K562 (cell line): Measurements from ENCODE around the gene APLP1. TPM values are rescaled to one million over a fixed set of nuclear protein-coding genes. Genes with fewer than 3 reads are reported as not detected.

Experiments used
- CREB1 ChIP-seq, 2 experiments: sonication (generic) in 1 of 2; formaldehyde crosslinking in 1 of 2; IDR thresholded peaks; 2 replicates each; pipeline versions ENCODE4 v1.6.1 to v1.8.0; 2012 to 2022; ENCODE audit warnings: inconsistent platforms in 1 of 2, mild to moderate bottlenecking in 1 of 2, missing genetic modification reagents in 1 of 2, moderate library complexity in 1 of 2
- CTBP1 ChIP-seq: fragments of 450-650 bp; IDR thresholded peaks from 2 replicates; pipeline ENCODE4 v1.6.1; 2016; ENCODE audit warnings: borderline replicate concordance
- E2F4 ChIP-seq: sonication (generic); formaldehyde crosslinking; IDR thresholded peaks from 2 replicates; pipeline ENCODE4 v1.8.0; 2022; ENCODE audit warnings: mild to moderate bottlenecking, low read depth, missing genetic modification reagents
- FOXK1 ChIP-seq: sonication (generic); formaldehyde crosslinking; IDR thresholded peaks from 2 replicates; pipeline ENCODE4 v1.8.0; 2022; ENCODE audit warnings: missing genetic modification reagents, mild to moderate bottlenecking, borderline replicate concordance
- HOMEZ ChIP-seq: fragments of 250-450 bp; sonication (Bioruptor Pico); IDR thresholded peaks from 2 replicates; pipeline ENCODE4 v1.4.0; 2020; ENCODE audit warnings: mild to moderate bottlenecking, moderate library complexity
- NCOA6 ChIP-seq: fragments of 450-650 bp; IDR thresholded peaks from 2 replicates; pipeline ENCODE4 v1.6.1; 2017; ENCODE audit warnings: mild to moderate bottlenecking
- PML ChIP-seq: IDR thresholded peaks from 2 replicates; pipeline ENCODE4 v1.6.1; 2012; ENCODE audit warnings: low read length, inconsistent platforms
- SIN3B ChIP-seq: fragments of 450-650 bp; IDR thresholded peaks from 2 replicates; pipeline ENCODE4 v1.6.1; 2017; ENCODE audit warnings: low read depth, mild to moderate bottlenecking, moderate library complexity
- STAT5A ChIP-seq: IDR thresholded peaks from 2 replicates; pipeline ENCODE4 v1.6.1; 2012; ENCODE audit warnings: low read length, inconsistent platforms, borderline replicate concordance
- TAF9B ChIP-seq: fragments of 450-650 bp; IDR thresholded peaks from 2 replicates; pipeline ENCODE4 v1.6.1; 2018; ENCODE audit warnings: mild to moderate bottlenecking; ENCODE audit not compliant: partially characterized antibody
- ZNF232 ChIP-seq: sonication (generic); formaldehyde crosslinking; IDR thresholded peaks from 2 replicates; pipeline ENCODE4 v1.8.0; 2022; ENCODE audit warnings: mild to moderate bottlenecking, missing genetic modification reagents
- polyA plus RNA-seq, 8 experiments: library from polyadenylated mRNA; depleted of rRNA in 4 of 8; stranded (reverse) in 5 of 8; unstranded in 3 of 8; fragments of >200 nt; fragmentation: Nextera tagmentation in 2 of 8; fragmentation: Illumina TruSeq in 1 of 8; extraction: Ambion mirVana in 2 of 8; extraction: Trizol in 1 of 8; gene quantifications; 2 replicates each; pipeline versions ENCODE4 v1.2.1 to v1.2.3, GENCODE V29; 2011 to 2014; ENCODE audit warnings: inconsistent platforms in 1 of 8, missing spikeins in 1 of 8
- total RNA-seq, 7 experiments: library from RNA; depleted of rRNA in 6 of 7; stranded (reverse); fragments of >200 nt in 6 of 7; fragmentation: Illumina TruSeq in 2 of 7; extraction: Trizol in 2 of 7; gene quantifications; 2 replicates each; pipeline versions ENCODE4 v1.2.1 to v1.2.3, GENCODE V29; 2011 to 2021; ENCODE audit warnings: low replicate concordance in 1 of 7
- TF ChIP-seq, protein P1 (sequence below): sonication (generic); formaldehyde crosslinking; IDR thresholded peaks from 2 replicates; pipeline ENCODE4 v1.9.0; 2022; ENCODE audit warnings: mild to moderate bottlenecking, missing genetic modification reagents
- TF ChIP-seq, protein P2 (sequence below): fragments of 250-450 bp; sonication (Bioruptor Pico); IDR thresholded peaks from 2 replicates; pipeline ENCODE4 v1.4.0; 2020
- TF ChIP-seq, protein P3 (sequence below): sonication (generic); formaldehyde crosslinking; IDR thresholded peaks from 2 replicates; pipeline ENCODE4 v1.4.0; 2020; ENCODE audit warnings: mild to moderate bottlenecking, missing genetic modification reagents

Gene APLP1
- total and polyA plus RNA-seq, 9 of the 15 experiments (the other 6 are each of a cell fraction or from before 2014, with no cell fraction given): 0.69 to 9.9 (median 4.7) TPM

GRCh38 chr19:35899547-35900214 is 31.3 kb downstream of the APLP1 start (continued):
- TF ChIP-seq TAF9B (no peak), CREB1 (IDR thresholded peaks at IDR 0.05) (peak; percentile 81), CREB1 (CRISPR knock-in tag; IDR thresholded peaks at IDR 0.05) (peak; percentile 69), HOMEZ (CRISPR knock-in tag) (no peak), PML (0 out of 2 replicates have a peak, but pooled peaks have one; percentile 11), E2F4 (CRISPR knock-in tag) (peak; percentile 31; the same call in 1 of the 2 replicates), STAT5A (no peak), SIN3B (0 out of 2 replicates have a peak, but pooled peaks have one; percentile 28), CTBP1 (peak; percentile 72), NCOA6 (peak; percentile 79), FOXK1 (CRISPR knock-in tag) (no peak), ZNF232 (CRISPR knock-in tag) (no peak)
- TF ChIP-seq, protein P1, sequence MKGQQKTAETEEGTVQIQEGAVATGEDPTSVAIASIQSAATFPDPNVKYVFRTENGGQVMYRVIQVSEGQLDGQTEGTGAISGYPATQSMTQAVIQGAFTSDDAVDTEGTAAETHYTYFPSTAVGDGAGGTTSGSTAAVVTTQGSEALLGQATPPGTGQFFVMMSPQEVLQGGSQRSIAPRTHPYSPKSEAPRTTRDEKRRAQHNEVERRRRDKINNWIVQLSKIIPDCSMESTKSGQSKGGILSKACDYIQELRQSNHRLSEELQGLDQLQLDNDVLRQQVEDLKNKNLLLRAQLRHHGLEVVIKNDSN (CRISPR knock-in tag): no peak
- TF ChIP-seq, protein P2, sequence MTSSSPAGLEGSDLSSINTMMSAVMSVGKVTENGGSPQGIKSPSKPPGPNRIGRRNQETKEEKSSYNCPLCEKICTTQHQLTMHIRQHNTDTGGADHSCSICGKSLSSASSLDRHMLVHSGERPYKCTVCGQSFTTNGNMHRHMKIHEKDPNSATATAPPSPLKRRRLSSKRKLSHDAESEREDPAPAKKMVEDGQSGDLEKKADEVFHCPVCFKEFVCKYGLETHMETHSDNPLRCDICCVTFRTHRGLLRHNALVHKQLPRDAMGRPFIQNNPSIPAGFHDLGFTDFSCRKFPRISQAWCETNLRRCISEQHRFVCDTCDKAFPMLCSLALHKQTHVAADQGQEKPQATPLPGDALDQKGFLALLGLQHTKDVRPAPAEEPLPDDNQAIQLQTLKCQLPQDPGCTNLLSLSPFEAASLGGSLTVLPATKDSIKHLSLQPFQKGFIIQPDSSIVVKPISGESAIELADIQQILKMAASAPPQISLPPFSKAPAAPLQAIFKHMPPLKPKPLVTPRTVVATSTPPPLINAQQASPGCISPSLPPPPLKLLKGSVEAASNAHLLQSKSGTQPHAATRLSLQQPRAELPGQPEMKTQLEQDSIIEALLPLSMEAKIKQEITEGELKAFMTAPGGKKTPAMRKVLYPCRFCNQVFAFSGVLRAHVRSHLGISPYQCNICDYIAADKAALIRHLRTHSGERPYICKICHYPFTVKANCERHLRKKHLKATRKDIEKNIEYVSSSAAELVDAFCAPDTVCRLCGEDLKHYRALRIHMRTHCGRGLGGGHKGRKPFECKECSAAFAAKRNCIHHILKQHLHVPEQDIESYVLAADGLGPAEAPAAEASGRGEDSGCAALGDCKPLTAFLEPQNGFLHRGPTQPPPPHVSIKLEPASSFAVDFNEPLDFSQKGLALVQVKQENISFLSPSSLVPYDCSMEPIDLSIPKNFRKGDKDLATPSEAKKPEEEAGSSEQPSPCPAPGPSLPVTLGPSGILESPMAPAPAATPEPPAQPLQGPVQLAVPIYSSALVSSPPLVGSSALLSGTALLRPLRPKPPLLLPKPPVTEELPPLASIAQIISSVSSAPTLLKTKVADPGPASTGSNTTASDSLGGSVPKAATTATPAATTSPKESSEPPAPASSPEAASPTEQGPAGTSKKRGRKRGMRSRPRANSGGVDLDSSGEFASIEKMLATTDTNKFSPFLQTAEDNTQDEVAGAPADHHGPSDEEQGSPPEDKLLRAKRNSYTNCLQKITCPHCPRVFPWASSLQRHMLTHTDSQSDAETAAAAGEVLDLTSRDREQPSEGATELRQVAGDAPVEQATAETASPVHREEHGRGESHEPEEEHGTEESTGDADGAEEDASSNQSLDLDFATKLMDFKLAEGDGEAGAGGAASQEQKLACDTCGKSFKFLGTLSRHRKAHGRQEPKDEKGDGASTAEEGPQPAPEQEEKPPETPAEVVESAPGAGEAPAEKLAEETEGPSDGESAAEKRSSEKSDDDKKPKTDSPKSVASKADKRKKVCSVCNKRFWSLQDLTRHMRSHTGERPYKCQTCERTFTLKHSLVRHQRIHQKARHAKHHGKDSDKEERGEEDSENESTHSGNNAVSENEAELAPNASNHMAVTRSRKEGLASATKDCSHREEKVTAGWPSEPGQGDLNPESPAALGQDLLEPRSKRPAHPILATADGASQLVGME (CRISPR knock-in tag): no peak
- TF ChIP-seq, protein P3, sequence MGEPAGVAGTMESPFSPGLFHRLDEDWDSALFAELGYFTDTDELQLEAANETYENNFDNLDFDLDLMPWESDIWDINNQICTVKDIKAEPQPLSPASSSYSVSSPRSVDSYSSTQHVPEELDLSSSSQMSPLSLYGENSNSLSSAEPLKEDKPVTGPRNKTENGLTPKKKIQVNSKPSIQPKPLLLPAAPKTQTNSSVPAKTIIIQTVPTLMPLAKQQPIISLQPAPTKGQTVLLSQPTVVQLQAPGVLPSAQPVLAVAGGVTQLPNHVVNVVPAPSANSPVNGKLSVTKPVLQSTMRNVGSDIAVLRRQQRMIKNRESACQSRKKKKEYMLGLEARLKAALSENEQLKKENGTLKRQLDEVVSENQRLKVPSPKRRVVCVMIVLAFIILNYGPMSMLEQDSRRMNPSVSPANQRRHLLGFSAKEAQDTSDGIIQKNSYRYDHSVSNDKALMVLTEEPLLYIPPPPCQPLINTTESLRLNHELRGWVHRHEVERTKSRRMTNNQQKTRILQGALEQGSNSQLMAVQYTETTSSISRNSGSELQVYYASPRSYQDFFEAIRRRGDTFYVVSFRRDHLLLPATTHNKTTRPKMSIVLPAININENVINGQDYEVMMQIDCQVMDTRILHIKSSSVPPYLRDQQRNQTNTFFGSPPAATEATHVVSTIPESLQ (CRISPR knock-in tag): no peak
